ENCODE results near the gene MFSD2B.

Gene MFSD2B

GRCh38 chr2:24049485-24050021 is 39.7 kb downstream of the MFSD2B start, which contains the start of gene FKBP1B:
TSS of gene FKBP1B (plus strand) at chr2:24049741. CDS start at chr2:24049850, 109 bp downstream.
- TF ChIP-seq CTCF (IDR thresholded peaks at IDR 0.05) = no peak
- Histone ChIP-seq H3K79me2 (no peaks in the 10 kb centered on the region), H3K4me2 (ENCODE audit: low read length) (peak within 1 kb of the TSS; percentile 90), H3K36me3 (ENCODE audit: control insufficient read depth, insufficient read depth, low read length) (no peaks in the 10 kb centered on the region), H3K27me3 (ENCODE audit: control insufficient read depth, insufficient read depth, low read length) (no peaks in the 10 kb centered on the region), H3K9me3 (ENCODE audit: control insufficient read depth, low read length) (no peaks in the 10 kb centered on the region), H3K4me1 (no peaks in the 10 kb centered on the region), H3K9ac (peak within 1 kb of the TSS; percentile 12), H2AFZ (peak within 1 kb of the TSS; percentile 95), H3K4me3 (ENCODE audit: low read depth, low read length) (peak within 1 kb of the TSS; percentile 64), H3K27ac (peak within 1 kb of the TSS; percentile 27)

GRCh38 chr2:24050041-24050979 is 40.4 kb downstream of the MFSD2B start:
- Histone ChIP-seq H3K9ac (peak overlapping the region; percentile 12), H3K36me3 (ENCODE audit: control insufficient read depth, insufficient read depth, low read length) (no peaks in the 10 kb centered on the region), H3K79me2 (no peaks in the 10 kb centered on the region), H3K4me3 (ENCODE audit: low read depth, low read length) (peak overlapping the region; percentile 64), H3K4me2 (ENCODE audit: low read length) (peak overlapping the region; percentile 90), H3K4me1 (no peaks in the 10 kb centered on the region), H3K27ac (peak overlapping the region; percentile 27), H3K27me3 (ENCODE audit: control insufficient read depth, insufficient read depth, low read length) (no peaks in the 10 kb centered on the region), H2AFZ (peak overlapping the region; percentile 95), H3K9me3 (ENCODE audit: control insufficient read depth, low read length) (no peaks in the 10 kb centered on the region)
- TF ChIP-seq CTCF (IDR thresholded peaks at IDR 0.05) = no peak

- H3K4me1 ChIP-seq = no peaks in the 10 kb centered on the region
- H3K79me2 ChIP-seq = no peaks in the 10 kb centered on the region
- no peak for TF ChIP-seq CTCF (IDR thresholded peaks at IDR 0.05)
- no peaks in the 10 kb centered on the region for H3K9me3 ChIP-seq (ENCODE audit: control insufficient read depth, low read length)
- H3K9ac ChIP-seq = no peak overlapping the region
- H3K4me2 ChIP-seq (ENCODE audit: low read length) = no peak overlapping the region
- no peaks in the 10 kb centered on the region for H3K36me3 ChIP-seq (ENCODE audit: control insufficient read depth, insufficient read depth, low read length)
- H2AFZ ChIP-seq = no peak overlapping the region
- no peak overlapping the region for H3K27ac ChIP-seq
- H3K27me3 ChIP-seq (ENCODE audit: control insufficient read depth, insufficient read depth, low read length) = no peaks in the 10 kb centered on the region
- no peak overlapping the region for H3K4me3 ChIP-seq (ENCODE audit: low read depth, low read length)
These were observed 41.9 kb downstream of the MFSD2B start for GRCh38 chr2:24051833-24052232.

DNA sequence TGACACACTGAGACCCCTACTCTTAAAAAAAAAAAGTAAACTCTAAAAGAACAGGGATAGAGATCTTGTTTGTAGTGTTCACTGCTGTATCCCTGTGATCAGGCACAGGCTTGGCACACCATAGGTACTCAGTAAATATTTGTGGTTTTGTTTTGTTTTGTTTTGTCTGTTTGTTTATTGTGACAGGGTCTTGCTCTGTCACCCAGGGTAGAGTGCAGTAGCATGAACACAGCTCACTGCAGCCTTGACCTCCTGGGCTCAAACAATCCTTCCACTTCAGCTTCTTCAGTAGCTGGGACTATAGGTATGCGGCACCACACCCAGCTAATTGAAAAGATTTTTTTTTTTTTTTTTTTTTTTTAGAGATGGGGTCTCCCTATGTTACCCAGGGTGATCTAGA is 43.1 kb downstream of the MFSD2B start:
- Histone ChIP-seq H3K4me1 (no peaks in the 10 kb centered on the region), H3K9ac (no peak overlapping the region), H3K4me2 (ENCODE audit: low read length) (no peak overlapping the region), H3K79me2 (no peaks in the 10 kb centered on the region), H3K27me3 (ENCODE audit: control insufficient read depth, insufficient read depth, low read length) (no peaks in the 10 kb centered on the region), H3K9me3 (ENCODE audit: control insufficient read depth, low read length) (no peaks in the 10 kb centered on the region), H3K27ac (no peak overlapping the region), H3K4me3 (ENCODE audit: low read depth, low read length) (no peak overlapping the region), H2AFZ (no peak overlapping the region), H3K36me3 (ENCODE audit: control insufficient read depth, insufficient read depth, low read length) (no peaks in the 10 kb centered on the region)
- no peak for TF ChIP-seq CTCF (IDR thresholded peaks at IDR 0.05)

Measured in parathyroid adenoma (tissue), 2 donors.